GM19238 (cell line): ENCODE measurements around the gene FAM13A.
"Not testable (repeated sequence)": the region's sequence is repeated elsewhere in the genome, so short reads cannot be mapped to it uniquely, and the experiment has no call there.

Experiments
- DNase-seq: peaks from one replicate; pipeline ENCODE4 v3.0.0; 2011; ENCODE audit warnings: low spot score; ENCODE audit not compliant: insufficient read length

Gene FAM13A

DNA sequence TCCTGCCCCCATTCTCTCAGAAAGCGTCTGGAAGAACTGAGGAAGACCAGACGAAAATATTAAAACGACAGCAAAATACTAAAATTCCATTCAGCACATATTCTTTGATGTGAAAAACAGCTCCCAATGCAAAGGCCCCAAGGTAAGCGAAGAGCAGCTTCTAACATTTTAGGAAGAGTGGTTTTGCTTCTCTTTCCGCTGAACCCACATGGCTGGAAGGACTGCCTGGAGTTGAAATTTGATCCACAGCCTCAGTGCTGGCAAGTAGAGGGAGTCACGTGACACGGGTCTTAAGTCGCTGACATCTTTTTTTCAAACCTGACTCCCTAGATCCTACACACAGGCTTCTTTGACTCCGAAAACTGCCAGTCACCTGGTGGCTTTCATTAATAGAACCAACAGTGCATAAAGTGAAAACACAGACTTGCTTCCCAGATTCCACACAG, at the start of gene FAM13A:
TSS of gene FAM13A (minus strand) at position 233 of the 446 bp plus-strand sequence. CDS start at position 12, 221 bp downstream.
- no peak for DNase-seq

DNA sequence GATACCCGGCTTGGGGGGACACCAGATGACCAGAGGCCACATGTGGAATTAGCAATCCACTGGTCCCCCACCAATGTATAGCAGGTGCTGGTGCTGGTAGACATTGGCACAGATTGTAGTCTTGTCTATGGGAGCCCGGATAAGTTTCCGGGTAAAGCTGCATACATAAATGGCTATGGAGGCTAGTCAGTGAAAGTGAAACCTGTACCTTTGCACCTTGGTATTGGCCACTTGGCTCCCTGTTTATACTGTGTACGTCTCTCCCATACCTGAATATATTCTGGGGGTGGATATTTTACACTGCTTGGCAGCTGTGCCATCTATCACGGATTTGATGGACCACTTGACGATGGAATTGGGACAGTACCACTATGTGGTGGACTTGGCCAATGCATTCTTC, 48.7 kb upstream of the FAM13A start:
- DNase-seq, result no peak

DNA sequence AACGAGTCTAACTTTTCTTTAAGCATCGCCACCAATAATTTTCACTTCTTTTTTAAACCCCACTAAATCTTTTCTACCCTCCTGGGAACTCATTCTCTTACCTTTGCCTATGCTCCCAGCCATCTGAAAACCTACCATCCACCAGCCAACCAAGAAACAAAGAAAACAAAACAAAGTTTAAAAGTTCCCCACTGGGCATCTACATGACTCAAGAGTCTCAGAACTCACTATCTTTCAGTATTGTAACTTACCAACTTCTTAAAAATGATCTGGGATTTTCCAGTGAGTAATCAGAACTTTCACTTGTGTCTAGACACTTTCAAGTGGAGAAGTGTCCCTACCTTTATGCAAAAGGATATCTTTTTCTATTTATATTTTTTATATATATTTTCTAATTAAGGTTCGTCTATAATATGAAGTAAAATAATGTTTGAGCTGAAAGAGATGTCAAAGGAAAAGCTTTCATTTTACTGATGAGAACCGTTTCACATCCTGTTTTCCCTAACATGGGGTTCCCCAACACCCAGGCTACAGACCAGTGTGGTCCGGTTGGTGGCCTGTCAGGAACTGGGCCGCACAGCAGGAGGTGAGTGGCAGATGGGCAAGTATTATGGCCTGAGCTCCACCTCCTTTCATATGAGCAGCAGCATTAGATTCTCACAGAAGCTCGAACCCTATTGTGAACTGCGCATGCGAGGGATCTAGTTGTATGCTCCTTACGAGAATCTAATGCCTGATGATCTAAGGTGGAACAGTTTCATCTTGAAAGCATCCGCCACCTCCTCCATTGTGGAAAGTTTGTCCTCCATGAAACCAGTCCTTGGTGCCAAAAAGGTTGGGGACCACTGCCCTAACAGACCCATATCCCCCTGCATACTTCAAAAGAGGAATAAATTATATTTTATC, 44.5 kb upstream of the FAM13A start:
- peak; percentile 44 for DNase-seq

DNA sequence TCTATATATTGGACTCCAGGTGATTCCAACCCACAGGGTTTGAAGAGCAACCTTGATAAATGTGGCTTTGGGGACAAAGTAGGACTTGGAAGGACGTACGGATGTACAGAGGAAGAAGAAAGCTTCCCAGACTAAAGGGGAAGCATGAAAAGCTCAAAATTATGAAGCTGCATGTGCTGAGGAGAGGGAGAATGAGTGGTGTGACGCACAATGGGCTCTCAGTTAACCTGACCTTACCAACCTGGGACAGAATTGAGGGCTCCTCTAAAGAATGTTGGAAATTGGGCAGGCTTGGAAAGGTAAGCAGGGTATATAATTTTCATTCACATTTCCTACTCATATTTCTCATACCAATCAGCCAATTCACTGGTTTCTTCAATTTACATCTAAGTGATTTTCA, 43.9 kb upstream of the FAM13A start:
- DNase-seq, result no peak

DNA sequence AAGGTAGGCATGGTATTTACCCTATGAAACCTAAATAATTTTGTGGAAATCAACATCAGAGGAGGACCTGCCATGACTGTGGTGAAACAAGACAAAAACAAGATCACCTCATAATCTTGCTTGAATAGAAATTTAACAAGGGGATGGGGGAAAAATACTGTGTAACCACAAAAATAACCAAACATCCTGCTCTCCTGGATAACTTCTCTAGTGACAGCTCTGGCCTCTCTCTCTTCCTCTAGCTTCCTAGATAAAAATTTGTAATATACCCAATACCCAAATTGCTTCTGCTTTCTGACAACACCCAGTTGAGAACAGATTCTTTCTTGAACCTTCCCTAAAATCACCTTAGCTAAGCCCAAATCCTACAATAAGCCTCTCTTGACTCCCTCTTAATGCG, 42.5 kb upstream of the FAM13A start:
- DNase-seq, result no peak

DNA sequence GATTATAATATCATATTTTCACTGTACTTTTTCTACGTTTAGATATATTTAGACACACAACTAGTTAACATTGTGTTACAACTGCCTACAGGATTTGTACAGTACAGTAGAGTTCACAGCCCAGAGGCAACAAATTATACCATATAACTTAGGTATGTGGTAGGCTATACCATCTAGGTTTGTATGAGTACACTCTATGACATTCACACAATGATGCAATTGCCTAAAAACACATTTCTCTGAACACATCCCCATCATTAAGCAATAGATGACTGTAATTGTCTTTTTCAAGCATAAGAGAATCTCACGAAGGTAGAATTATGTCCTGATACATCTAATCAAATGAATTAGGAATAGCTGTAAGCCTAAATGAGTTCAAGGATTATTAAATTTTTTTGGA, 42.0 kb upstream of the FAM13A start:
- DNase-seq, result no peak

DNA sequence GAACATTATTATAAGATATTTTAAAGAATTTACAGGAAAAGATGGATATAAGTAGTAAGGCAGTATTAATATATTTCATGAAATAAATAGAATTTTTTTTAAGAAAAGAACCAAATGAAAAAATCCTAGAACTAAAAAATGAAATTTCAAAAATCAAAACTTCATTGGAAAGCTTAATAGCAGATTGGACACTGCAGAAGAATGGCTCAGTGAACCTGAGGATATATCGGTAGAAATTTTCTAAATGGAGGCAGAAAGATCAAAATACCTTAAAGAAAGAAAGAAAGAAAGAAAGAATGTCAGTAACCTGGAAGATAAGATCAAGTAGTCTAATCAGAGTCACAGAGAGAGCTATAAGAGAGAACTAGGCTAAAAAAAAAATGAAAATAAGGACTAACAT, 21.3 kb upstream of the FAM13A start:
- no peak for DNase-seq

DNA sequence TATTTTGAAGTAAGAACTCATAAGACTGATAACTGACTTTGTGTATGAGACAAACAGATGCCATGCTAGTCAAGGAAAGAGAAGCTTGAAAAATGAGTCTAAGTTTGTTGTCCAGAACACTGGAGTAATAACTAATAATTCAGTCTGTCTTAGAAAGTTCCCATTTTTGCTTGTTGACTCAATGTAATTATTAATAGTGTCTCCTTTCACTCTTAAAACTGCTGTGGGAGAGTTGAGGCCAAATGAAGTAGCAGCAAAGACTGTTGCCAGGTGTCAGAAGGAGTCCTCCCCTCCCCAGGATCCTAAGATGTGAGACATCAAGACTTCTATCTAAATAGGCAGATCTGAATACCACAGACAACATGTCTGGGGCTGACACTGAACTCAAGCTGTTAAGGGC, 20.8 kb upstream of the FAM13A start:
- no peak for DNase-seq

DNA sequence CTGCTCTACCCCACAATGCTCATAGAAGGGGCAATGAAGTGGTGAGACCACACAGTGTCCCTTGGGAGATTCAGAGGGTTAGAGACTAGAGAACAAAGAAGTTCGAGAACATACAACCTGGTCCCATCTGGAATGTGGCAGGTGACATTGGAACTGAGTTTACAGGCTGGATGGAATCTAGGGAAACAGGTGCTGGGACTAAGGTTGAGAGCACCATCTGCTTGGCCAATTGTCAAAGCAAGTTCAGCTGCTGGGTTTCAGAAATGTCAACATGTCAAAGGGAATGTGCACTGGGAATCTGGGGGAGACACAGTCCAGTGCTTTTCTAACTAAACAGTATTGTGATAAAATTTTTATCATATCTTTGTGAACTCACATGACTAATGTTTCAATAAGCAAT, 15.9 kb upstream of the FAM13A start:
- DNase-seq, result no peak

DNA sequence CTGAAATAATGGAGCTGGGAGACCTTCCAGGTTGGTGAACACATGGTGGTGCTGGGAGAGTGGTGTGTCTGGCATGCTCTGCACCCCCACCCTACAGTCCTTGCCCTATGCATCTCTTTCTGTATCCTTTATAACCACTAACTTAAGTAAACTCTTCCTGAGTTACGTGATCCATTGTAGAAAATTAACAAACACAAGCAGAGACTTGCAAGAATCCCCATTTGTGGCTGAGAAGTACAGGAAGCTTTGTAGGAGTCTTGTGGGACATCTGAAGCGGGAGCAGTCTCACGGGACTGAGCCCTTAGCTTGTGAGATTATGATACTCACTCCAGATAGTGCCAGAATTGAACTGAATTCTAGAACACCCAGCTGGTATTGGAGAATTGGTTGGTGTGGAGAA, 14.3 kb upstream of the FAM13A start:
- DNase-seq, result no peak

DNA sequence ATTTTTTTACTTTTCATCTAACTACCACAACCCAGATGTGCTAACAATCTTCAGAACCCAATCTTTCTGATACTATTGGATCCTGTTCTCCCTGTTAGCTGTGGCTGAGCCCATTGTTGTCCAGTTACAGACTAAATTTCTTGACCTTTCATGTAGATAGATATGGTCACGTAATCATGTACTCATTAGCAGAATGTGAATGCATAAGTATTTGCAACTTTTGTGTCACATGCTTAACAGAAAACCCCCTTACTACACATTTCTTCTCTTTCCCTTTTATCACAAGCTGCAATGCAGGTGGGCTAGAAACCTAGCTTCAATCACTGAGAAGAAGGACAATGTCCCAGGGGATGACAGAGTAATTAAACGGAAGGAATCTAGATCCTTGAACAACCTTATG, 13.1 kb upstream of the FAM13A start:
- DNase-seq, result no peak

DNA sequence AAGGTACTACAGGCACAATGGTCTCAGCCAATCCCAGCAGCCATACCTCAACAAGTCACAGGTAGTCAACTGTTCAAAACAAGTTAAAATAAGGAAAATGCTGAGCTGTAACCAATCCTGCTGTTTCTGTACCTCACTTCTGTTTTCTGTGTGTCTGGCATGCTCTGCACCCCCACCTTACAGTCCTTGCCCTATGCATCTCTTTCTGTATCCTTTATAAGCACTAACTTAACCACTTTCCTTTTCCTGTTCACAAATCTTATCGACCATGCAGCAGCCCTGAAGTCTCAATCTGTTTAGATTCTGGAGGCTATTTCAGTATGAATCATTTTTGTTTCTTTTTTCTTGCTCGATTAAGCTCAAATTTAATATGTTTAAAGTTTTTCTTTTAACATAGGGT, 12.5 kb upstream of the FAM13A start:
- DNase-seq, result no peak

DNA sequence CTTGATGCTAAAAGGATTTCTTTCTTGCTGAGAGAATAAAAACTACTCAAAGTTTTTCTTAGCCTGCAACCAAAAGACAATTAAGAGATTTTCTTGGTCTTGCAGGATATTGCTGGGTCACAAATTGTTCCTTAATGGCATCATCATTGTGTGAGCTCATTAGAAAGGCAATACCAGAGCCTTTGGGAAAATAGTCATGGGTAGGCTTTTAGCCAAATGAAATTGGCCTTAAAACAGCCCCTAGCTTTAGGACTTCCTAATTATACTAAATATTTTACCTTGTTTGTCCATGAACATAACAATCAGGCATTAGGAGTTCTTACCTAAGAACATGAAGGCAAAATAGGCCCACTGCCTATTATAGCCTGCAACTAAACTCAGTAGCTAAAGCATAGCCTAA, 10.4 kb upstream of the FAM13A start:
- DNase-seq, result no peak

DNA sequence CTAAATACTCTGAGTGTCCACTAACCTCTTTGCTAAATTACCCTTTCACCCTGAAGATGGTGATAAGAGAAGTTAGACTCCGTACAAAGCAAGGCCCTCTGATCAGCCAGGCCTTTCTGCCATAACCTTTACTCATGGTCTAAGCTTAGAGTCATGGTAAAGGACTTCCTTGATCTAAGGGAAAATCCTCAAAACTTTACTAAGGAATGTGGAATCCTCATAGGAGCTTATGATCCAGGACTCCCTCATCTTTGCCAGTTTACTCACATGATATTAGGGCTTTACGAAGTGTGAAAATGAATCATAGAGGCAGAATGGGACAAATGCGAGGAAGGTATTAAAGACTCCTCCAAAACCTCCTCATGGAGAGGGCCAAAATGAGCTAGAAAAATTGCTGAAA, 7.9 kb upstream of the FAM13A start:
- no peak for DNase-seq

DNA sequence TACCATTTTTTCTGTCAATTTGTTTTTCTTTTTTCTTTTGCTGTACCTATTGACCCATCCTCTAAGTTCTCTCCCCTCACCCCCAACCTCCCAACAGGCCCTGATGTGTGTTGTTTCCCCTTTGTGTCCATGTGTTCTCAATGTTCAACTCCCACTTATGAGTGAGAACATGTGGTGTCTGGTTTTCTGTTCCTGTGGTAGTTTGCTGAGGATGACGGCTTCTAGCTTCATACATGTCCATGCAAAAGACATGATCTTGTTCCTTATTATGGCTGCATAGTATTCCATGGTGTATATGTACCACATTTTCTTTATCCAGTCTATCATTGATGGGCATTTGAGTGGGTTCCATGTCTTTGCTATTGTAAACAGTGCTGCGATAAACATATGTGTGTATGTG, 859 bp upstream of the FAM13A start:
- DNase-seq, result not testable (repeated sequence)

DNA sequence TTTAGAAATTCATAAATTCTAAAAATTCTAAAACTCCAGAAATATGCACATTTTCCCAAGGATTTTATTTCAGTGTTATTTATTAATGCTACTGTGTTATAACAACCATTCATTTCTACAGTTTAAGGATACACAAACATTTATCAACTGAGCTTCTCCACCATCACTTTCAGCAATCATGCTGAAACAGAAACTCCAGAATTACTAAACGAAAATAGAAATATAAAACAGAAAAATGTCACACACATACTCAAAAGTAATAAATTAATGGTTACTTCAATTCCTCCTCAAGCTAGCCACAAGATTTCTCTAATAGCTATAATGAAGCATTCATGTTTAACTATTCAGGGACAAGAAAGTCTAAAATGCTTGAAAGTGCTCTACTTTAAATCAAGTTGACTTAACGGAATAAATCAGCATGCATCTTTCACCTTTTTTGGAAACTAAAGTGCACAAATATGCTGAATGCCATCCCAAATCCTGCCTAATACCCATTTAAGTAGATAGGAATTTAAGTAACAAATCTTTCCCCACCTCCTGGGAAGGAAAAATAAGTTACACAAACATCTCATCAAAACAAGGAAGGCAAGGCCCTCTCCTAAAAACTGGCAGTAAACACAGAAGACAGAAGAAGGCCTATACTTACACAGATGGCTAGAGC, 563 bp downstream of the FAM13A start:
- no peak for DNase-seq

DNA sequence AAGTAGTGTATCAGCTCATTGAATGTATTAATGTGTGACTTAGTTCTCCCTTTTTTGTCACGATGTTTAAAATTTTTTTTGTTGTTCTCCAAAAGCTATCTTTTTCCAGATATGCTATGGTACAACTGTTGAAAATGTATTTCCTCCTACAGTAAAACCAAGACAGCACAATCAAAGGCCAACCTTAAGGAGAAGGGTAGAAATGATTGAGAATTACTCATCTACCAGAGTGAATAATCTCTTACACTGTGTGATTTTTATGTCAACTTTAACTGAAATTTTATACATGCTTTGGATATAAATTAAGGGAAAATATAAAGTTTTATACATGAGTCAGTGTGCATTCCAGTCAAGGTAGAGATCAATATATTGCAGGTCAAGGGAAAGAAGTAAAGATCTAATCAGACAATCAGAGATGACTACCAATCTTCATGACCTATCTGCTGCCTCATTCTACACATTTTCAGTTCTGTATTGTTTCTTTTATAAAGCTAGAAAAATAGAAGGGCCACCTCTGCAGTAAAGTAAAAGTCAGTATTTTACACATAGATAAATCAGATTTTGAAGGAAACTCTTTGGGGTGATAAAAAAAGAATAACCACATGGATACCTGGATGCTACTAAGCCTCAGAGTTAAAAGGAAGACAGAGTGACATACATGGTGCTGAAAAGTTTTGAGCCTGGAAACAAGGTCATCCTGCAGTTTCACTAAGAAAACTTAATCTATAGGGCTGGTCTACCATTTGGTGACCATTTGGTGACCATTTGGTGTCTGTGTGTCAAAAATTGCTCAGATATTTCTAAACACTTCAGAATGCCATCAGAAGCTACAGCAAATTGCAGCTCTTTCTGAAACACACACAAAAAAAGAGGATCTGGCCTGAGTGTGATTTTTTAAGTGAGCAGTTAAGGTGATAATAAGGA, 1.6 kb downstream of the FAM13A start:
- no peak for DNase-seq

DNA sequence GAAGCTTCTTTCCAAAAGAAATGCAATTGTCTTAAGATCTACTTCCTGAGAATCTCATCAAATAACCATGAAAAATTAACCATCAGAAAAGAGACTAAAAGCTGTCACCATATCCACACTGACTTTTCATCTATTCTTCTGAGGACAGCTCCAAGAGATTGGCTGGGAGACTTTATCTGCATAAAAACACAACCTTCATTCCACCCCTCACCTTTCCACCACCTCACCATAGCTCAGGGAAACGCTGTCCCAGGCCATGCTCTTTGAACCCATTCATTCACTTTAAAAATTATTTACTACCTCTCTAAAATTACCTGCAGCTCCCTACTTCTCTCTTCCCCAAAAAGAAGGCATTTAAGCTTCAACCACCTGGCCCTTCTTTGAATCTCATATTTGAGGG, 2.4 kb downstream of the FAM13A start:
- no peak for DNase-seq

DNA sequence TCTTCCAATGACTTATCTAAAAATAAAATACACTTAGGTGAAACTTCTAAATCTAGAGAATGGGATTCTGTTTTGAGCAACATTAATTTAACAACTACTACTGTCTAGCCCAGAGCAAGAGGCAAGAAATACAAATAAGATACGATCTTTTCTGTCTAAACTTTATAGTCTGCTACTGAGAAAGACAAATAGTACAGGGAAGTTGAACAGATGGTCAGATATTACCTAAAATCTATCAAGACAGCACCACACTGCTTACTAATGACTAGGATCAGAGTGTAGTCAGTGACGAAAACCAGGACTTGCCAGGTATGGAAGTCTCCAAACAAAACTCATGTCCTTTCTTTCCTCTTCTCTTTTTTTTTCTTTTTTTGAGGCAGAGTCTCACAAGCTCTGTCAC, 7.1 kb downstream of the FAM13A start:
- DNase-seq, result no peak

DNA sequence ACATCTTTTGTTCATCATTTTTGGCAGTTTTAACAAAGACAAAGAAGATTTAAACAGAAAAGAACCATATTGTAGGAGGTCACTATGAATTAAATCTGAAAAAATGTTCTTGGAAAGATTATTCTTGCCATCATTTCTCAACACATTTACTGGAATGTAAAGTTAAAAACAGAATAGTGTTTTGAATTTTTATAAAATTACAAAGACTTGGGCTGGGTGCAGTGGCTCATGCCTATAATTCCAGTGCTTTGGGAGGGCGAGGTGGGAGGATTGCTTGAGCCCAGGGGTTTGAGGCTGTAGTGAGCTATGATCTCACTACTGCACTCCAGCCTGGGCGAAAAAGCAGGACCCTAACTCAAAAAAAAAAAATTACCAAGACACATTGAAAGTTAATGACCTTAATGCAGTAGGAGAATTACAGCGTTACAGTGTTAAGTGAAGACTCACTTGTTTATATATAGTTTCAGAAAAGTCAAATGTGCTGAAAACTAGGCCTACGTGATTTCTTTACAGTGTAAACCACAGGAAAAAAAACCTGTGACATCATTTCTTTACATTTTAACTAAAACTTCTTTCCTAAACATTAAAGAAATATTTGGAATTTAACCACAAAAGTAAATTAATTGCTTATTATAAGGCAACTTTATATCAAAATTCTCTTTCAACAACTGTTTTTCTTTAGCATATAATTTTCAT, 7.9 kb downstream of the FAM13A start:
- DNase-seq, result no peak
